Activated CD8-positive, alpha-beta T cell treated with anti-CD3 and anti-CD28 coated beads for 36 hours (primary cell): Measurements from ENCODE around the gene GABBR2. TPM values are rescaled to one million over a fixed set of nuclear protein-coding genes. Genes with fewer than 3 reads are reported as not detected.

Source experiments
- ATAC-seq: fragments of 200-7000 bp; cut with Tn5 transposase; one replicate; pipeline ENCODE4 v1.10.0; 2021; ENCODE audit warnings: mild to moderate bottlenecking, moderate library complexity
- CTCF ChIA-PET: fragments of 350-600 bp; sonication (Branson Sonifier 250); formaldehyde crosslinking; loops from one replicate; lab custom pipeline; 2021; ENCODE audit warnings: antibody characterized with exemption; lab: Charles Lee
- POLR2A ChIA-PET: fragments of 350-600 bp; sonication (Branson Sonifier 250); formaldehyde crosslinking; loops from one replicate; lab custom pipeline; 2021; ENCODE audit warnings: antibody characterized with exemption; lab: Charles Lee
- DNase-seq: peaks from one replicate; pipeline ENCODE4 v3.0.0-alpha.2; 2020
- H3K27ac Mint-ChIP-seq: one replicate; pipeline ENCODE4 v1.8.0; 2021; ENCODE audit warnings: mild to moderate bottlenecking, mixed read lengths
- H3K27me3 Mint-ChIP-seq: one replicate; pipeline ENCODE4 v1.8.0; 2021; ENCODE audit warnings: mixed read lengths
- H3K36me3 Mint-ChIP-seq: one replicate; pipeline ENCODE4 v1.8.0; 2021; ENCODE audit warnings: low read depth, mixed read lengths
- H3K4me1 Mint-ChIP-seq: one replicate; pipeline ENCODE4 v1.8.0; 2021; ENCODE audit warnings: low read depth, mixed read lengths
- H3K4me3 Mint-ChIP-seq: one replicate; pipeline ENCODE4 v1.8.0; 2021; ENCODE audit warnings: mild to moderate bottlenecking, moderate library complexity, mixed read lengths
- H3K9me3 Mint-ChIP-seq: one replicate; pipeline ENCODE4 v1.8.0; 2021; ENCODE audit warnings: mixed read lengths
- CTCF ChIP-seq: fragments of 200-600 bp; IDR thresholded peaks from one replicate; pipeline ENCODE4 v1.8.0; 2022; ENCODE audit warnings: antibody characterized with exemption, mild to moderate bottlenecking
- intact Hi-C: fragments of 100-400 bp; cut with micrococcal nuclease; formaldehyde crosslinking; loops from one replicate; pipeline ENCODE4 v1.10.0; 2022
- total RNA-seq, 2 experiments: library from RNA; stranded (reverse); gene quantifications; one replicate each; pipeline ENCODE4 v1.2.3, GENCODE V29; 2021

GABBR2 gene
- total RNA-seq, 2 experiments from 2014 or later: not detected

GRCh38 chr9:98372077-98372836, 336.5 kb downstream of the GABBR2 start:
- Mint-ChIP-seq H3K36me3 (no peaks in the 10 kb centered on the region), H3K27me3 (peaks cover 4% of the 10 kb centered on the region), H3K9me3 (no peaks in the 10 kb centered on the region), H3K4me1 (no peaks in the 10 kb centered on the region), H3K4me3 (no peak overlapping the region), H3K27ac (no peak overlapping the region)
- no peak for ATAC-seq
- TF ChIP-seq CTCF: no peak
- CTCF ChIA-PET: no interaction called here
- POLR2A ChIA-PET: no interaction called here
- DNase-seq: no peak
- intact Hi-C loops: no loop called here

- Mint-ChIP-seq H3K27me3 (peaks cover 5% of the 10 kb centered on the region), H3K36me3 (no peaks in the 10 kb centered on the region), H3K4me3 (no peak overlapping the region), H3K27ac (no peak overlapping the region), H3K4me1 (no peaks in the 10 kb centered on the region), H3K9me3 (peaks cover 4% of the 10 kb centered on the region)
- CTCF ChIA-PET: no interaction called here
- DNase-seq: no peak
- no peak for TF ChIP-seq CTCF
- intact Hi-C loops: no loop called here
- POLR2A ChIA-PET: no interaction called here
- no peak for ATAC-seq
Observed at GRCh38 chr9:98370976-98371315, 337.8 kb downstream of the GABBR2 start.

- Mint-ChIP-seq H3K27ac (no peak overlapping the region), H3K4me1 (no peaks in the 10 kb centered on the region), H3K36me3 (no peaks in the 10 kb centered on the region), H3K4me3 (no peak overlapping the region), H3K27me3 (peaks cover 5% of the 10 kb centered on the region), H3K9me3 (peaks cover 9% of the 10 kb centered on the region)
- POLR2A ChIA-PET: no interaction called here
- DNase-seq: no peak
- CTCF ChIA-PET: no interaction called here
- no peak for TF ChIP-seq CTCF
- ATAC-seq: no peak
- intact Hi-C loops: no loop called here
Observed at GRCh38 chr9:98370300-98370975, 338.3 kb downstream of the GABBR2 start.

- Mint-ChIP-seq H3K27me3 (peaks cover 5% of the 10 kb centered on the region), H3K36me3 (peaks cover 4% of the 10 kb centered on the region), H3K4me3 (no peak overlapping the region), H3K27ac (no peak overlapping the region), H3K9me3 (peaks cover 13% of the 10 kb centered on the region), H3K4me1 (no peaks in the 10 kb centered on the region)
- CTCF ChIA-PET: no interaction called here
- intact Hi-C loops: no loop called here
- POLR2A ChIA-PET: no interaction called here
- DNase-seq (no peak), ATAC-seq (no peak)
- no peak for TF ChIP-seq CTCF
Observed at GRCh38 chr9:98369896-98370295, 338.8 kb downstream of the GABBR2 start.

- H3K36me3 Mint-ChIP-seq: peaks cover 4% of the 10 kb centered on the region
- no peak for DNase-seq
Observed at GRCh38 chr9:98369471-98369870, 339.3 kb downstream of the GABBR2 start.

More at GRCh38 chr9:98369471-98369870, 339.3 kb downstream of the GABBR2 start:
- no peak overlapping the region for H3K4me3 Mint-ChIP-seq
- H3K27me3 Mint-ChIP-seq: peaks cover 5% of the 10 kb centered on the region
- H3K9me3 Mint-ChIP-seq: peaks cover 13% of the 10 kb centered on the region
- ChIA-PET POLR2A (no interaction called here), CTCF (no interaction called here)
- no peaks in the 10 kb centered on the region for H3K4me1 Mint-ChIP-seq
- ATAC-seq: no peak
- intact Hi-C loops: no loop called here
- no peak overlapping the region for H3K27ac Mint-ChIP-seq
- no peak for TF ChIP-seq CTCF
